ENCODE results near the gene FAM117A. TPM values are rescaled to one million over a fixed set of nuclear protein-coding genes. Genes with fewer than 3 reads are reported as not detected.

Gene FAM117A
- total RNA-seq (2014; rRNA removed; shearing (Covaris generic)), result 4.4 and 5.2 TPM in 2 replicates

GRCh38 chr17:49763735-49764558, at the start of gene FAM117A:
FAM117A (minus strand) TSS chr17:49764131; CDS start chr17:49764087, 44 bp downstream.
- DNase-seq (ENCODE audit: low spot score), result peak; percentile 79

DNA sequence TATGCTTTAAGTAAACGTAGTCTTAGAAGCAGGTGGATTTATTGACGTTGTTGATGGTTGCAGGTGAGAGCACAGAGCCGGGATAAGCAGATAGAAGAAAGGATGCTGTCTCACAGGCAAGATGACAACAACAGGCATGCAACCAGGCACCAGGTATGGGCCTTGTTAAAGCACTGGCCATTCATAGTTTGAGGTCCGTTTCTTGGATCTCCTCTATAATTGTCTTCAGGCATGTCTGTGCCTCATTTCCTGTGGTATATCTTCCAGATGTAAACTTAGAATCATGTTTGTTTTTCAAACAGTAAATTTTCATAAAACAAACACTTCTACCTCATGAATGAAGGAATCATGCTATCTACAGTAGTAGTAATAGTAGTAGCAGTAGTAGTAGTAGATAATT, 45.1 kb upstream of the FAM117A start:
- DNase-seq (ENCODE audit: low spot score), result no peak

- DNase-seq (ENCODE audit: low spot score), result no peak
These were observed 34.8 kb upstream of the FAM117A start for GRCh38 chr17:49798738-49799137.

DNA sequence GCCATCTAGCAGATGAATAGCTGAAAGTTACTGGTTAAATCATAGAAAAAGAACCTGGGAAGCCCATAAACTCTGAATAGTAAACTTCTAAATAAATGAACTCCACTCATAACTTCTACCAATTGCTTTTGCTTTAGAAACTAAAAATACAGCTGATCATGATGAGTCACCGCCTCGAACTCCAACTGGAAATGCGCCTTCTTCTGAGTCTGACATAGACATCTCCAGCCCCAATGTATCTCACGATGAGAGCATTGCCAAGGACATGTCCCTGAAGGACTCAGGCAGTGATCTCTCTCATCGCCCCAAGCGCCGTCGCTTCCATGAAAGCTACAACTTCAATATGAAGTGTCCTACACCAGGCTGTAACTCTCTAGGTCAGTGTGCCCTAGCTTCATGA, 34.3 kb upstream of the FAM117A start:
- no peak for DNase-seq (ENCODE audit: low spot score)

GRCh38 chr17:49795372-49795771, 31.4 kb upstream of the FAM117A start:
- no peak for DNase-seq (ENCODE audit: low spot score)

DNA sequence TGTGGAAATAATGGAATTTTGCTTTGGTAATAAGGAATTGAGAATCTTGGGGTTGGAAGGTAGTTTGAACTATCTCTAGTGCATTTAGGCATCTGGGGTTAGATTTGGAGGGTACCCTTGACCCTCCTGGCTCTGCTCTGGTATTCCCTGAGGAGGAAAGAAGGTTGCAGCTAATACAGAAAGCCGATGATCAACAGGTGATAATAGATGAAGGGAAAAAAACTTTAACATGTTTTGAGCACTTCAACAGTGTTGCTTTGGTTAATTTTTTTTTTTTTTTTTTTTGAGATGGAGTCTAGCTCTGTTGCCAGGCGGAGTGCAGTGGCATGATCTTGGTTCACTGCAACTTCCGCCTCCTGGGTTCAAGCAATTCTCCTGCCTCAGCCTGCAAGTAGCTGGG, 29.4 kb upstream of the FAM117A start:
- DNase-seq (ENCODE audit: low spot score), result no peak

- DNase-seq (ENCODE audit: low spot score), result no peak
These were observed 25.3 kb upstream of the FAM117A start for GRCh38 chr17:49789243-49789578.

DNA sequence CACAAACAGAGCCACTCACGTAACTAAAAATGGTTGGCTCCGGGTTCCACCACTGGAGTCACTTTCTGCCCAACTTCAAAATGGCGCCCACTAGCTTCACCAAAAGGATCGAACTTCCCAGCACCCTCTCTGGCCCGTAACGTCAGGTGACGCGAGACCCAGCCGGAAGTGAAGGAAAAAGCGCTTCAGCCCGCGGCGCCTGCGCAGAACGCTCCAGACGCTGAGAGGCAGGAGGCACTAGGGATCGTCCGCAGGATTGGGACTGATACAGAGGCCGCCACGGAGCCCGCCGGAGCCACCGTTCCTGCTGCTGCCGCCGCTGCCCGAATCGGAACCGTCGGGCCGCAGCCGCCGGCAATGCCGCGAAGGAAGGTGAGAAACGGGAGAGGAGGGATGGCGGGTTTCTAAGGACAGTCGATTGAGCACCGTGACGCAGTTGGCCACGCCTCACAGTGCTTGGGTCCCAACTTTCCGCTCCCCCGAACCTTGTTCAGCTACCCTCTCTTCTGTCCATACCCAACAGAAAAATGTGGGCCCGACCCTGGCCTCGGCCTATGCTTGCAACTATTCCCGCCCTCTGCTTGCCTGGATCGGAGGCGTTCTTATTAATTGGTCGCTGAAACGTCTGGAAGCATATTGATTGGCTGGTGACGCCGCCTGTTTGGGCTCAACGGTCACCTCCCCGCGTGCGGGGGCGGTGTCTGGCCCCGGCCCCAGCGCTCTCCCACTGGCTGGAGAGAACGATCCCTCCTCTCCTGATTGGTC, 24.7 kb upstream of the FAM117A start, which contains the start of gene KAT7:
Gene KAT7 (plus strand): TSS at position 204 of the 765 bp plus-strand sequence. CDS start 154 bp downstream, at position 358.
- DNase-seq (ENCODE audit: low spot score), result peak; percentile 98

- no peak for DNase-seq (ENCODE audit: low spot score)
These were observed 24.1 kb upstream of the FAM117A start for GRCh38 chr17:49787884-49788477.

GRCh38 chr17:49784636-49785035, 20.7 kb upstream of the FAM117A start:
- no peak for DNase-seq (ENCODE audit: low spot score)

- DNase-seq (ENCODE audit: low spot score), result no peak
These were observed 19.9 kb upstream of the FAM117A start for GRCh38 chr17:49783791-49784190.

- no peak for DNase-seq (ENCODE audit: low spot score)
These were observed 19.3 kb upstream of the FAM117A start for GRCh38 chr17:49783071-49783715.

DNA sequence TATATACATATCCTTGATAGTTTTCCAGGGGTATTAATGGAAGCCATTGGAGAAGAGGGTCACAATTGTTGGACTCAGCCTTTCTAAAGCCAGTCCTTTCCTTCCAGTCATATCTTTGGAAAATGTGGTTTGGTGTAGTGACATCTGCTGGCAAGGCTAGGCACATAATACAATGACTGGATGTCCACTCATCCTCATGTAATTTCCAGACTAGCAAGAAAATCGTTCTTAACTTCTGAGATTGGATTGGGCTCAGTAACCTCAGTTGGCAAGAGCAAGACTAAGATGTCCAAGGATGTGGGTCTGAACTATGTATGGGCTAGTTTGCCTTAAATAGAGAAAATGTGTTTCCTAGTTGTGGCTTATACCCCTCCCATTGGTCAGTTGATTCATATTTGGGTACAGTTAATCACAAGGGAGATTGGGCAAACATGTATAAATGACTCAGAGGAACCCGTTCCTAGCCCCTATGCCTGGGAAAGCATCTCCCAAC, 15.9 kb upstream of the FAM117A start:
- peak; percentile 38 for DNase-seq (ENCODE audit: low spot score)

DNA sequence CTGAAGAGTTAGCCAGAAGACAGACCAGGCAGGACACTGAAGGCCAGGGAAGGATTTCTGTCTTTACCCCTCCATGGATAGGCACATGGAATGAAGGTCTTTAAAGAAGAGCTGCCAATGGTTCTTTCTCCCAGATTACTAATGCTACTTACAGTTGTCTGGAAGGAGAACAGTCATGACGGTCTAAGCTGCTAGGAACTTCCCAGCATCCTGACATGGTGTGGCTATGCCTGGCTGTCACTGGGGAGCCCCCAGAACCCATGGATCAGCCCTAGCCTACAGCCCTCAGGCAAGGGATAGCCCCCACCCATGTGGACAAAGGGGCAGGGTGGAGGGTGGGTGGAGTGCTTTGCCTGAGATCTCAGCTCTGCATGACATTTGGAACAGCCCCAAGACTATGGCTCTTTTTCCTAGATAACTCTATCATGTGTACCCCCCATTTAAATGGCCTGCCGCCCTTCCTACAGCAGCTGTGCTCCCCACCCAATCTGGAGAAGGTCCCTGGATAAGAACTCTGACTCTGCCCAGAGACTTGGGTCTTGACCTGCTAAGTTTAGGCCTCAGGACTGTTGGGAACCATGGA, 15.3 kb upstream of the FAM117A start:
- no peak for DNase-seq (ENCODE audit: low spot score)

DNA sequence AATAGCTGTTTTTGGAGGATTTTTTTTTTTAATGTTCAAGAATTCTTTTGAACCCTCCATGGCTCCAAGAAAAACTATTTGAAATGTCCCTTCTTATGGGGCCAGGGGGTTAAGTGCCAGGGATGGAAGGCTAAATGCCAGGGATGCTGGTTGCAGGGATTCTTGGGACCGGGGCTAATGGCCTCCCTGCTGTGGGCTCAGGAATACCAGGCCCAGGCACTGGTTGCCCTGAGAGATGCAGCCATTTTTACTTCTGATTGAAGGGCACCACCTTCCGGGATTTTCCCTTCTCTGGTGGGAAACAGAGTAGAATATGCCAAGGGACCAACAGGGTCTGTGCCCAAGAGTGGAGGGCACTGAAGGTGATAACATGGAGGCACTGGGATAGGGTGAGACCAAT, 13.6 kb upstream of the FAM117A start:
- no peak for DNase-seq (ENCODE audit: low spot score)

DNA sequence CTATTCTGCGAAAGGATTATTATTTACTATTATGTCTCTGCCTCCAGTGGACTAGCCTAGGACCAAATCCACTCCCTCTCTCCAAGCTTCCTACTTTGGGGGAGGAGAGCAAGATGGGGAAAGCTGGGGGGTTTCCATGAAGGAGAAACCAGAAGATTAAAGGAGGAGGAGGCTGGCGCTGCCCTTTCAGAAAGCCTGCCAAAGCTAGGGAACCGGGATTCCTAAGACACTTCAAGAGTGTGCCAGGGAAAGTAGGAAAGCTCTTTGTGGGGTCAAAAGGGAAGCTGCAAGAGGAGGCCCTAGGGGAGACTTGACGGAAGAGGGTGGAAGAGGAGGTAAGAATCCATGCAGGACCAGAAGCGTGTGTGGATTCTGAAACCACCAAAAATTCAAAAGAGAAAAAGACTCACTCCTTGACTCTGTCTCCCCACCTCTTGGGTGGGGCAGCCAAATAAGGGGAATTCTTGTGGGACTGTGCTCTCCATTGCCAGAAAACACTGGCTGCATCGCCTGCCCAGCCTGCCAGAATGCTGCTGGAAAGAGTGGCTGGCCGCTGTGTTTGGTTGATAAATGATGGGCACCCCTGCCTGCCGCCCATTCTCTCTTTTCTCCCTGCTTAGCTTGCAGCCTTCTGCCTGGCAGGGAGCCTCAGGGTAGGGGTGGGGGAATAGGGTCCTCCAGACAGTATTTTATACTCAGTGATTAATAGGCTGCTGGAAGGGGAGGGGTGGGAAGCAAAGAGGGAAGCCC, 12.8 kb upstream of the FAM117A start:
- DNase-seq (ENCODE audit: low spot score), result no peak

- no peak for DNase-seq (ENCODE audit: low spot score)
These were observed 11.8 kb upstream of the FAM117A start for GRCh38 chr17:49775546-49776260.

DNA sequence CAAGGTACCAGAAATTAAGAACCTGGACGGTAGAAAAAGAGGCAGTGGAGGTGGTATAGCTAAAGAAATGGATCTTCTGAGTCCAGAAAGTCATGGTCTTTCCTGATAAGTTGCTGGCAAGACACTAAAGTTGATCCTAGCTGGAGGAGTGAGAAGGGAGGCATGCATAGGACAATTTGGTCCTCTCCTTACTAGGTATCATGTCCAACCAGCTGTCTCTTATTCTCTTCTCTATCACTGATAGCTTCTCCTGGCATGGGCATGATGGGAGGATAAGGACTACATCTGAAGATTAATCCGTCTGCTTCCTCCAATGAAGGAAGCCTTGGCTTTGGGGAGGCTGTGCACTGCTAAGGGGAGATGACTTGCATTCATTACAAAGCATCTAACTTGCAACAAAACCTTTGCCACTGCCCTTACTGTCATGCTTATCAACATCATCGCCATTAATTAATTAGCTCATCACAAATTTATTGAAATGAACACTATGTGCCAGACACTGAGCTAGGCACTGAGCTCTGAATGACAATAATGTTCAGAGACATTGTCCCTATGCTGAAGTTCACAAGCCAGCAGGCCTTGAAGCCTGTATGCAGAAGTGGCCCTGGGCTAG, 3.1 kb upstream of the FAM117A start:
- DNase-seq (ENCODE audit: low spot score), result no peak

- DNase-seq (ENCODE audit: low spot score), result no peak
These were observed 739 bp upstream of the FAM117A start for GRCh38 chr17:49764559-49765180.
